Muscle layer of duodenum (tissue), 2 donors: Measurements from ENCODE around the gene AKIRIN2.

Experiments
- H3K27ac ChIP-seq: one replicate; pipeline ENCODE4 v1.7.0; 2013; ENCODE audit warnings: mild to moderate bottlenecking, low read length
- H3K27me3 ChIP-seq: one replicate; pipeline ENCODE4 v1.7.0; 2013; ENCODE audit warnings: low read depth, mild to moderate bottlenecking, control low read depth, low read length
- H3K36me3 ChIP-seq, 2 donors: one replicate each; pipeline ENCODE4 v1.7.0; 2013; ENCODE audit warnings: low read length in 2 of 2, control low read depth in 1 of 2, mild to moderate bottlenecking in 1 of 2; ENCODE audit not compliant: insufficient read depth in 2 of 2, control insufficient read depth in 1 of 2
- H3K4me1 ChIP-seq, 2 donors: one replicate each; pipeline ENCODE4 v1.7.0; 2013; ENCODE audit warnings: low read length in 2 of 2, mild to moderate bottlenecking in 2 of 2, control low read depth in 1 of 2, moderate library complexity in 1 of 2; ENCODE audit not compliant: insufficient read depth in 2 of 2, control insufficient read depth in 1 of 2
- H3K4me3 ChIP-seq, 2 donors: one replicate each; pipeline ENCODE4 v1.7.0; 2013; ENCODE audit warnings: low read length in 2 of 2, low read depth in 1 of 2, mild to moderate bottlenecking in 1 of 2
- H3K9me3 ChIP-seq, 2 donors: one replicate each; pipeline ENCODE4 v1.7.0; 2013; ENCODE audit warnings: low read length in 2 of 2, control low read depth in 1 of 2, mild to moderate bottlenecking in 1 of 2; ENCODE audit not compliant: control insufficient read depth in 1 of 2
- donor health status: healthy.

AKIRIN2 gene

GRCh38 chr6:87663434-87663833, 38.6 kb downstream of the AKIRIN2 start:
- no peaks in the 10 kb centered on the region for H3K27me3 ChIP-seq
- no peak overlapping the region for H3K27ac ChIP-seq
- no peaks in the 10 kb centered on the region for H3K9me3 ChIP-seq
- H3K36me3 ChIP-seq: peaks cover 3 to 7% of the 10 kb centered on the region in 2 donors
- H3K4me1 ChIP-seq: peaks cover 0 to 8% of the 10 kb centered on the region in 2 donors
- no peak overlapping the region for H3K4me3 ChIP-seq

DNA sequence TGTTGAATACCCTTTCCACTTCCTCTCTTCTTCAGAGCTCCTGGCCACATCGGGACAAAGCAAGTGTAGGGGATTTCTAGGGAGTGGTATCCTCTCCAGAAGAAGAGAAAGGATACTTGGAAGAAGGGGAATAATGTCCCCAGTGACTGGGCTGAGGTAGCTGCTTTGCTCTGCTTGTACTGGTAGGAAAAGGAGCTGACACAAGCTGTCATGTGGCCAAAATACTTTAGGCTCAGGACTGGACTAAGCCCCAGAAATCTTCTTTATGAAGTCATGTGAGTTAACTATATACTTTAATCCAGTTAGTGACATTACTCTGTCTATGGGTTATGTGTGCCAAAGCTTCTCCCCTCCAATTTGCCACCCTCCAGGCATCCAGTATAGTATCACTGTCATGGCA, 40.5 kb downstream of the AKIRIN2 start:
- Histone ChIP-seq H3K9me3 (no peaks in the 10 kb centered on the region), H3K4me3 (no peak overlapping the region), H3K36me3 (peaks cover 6 to 10% of the 10 kb centered on the region in 2 donors), H3K4me1 (peaks cover 0 to 8% of the 10 kb centered on the region in 2 donors), H3K27ac (no peak overlapping the region), H3K27me3 (no peaks in the 10 kb centered on the region)

- no peaks in the 10 kb centered on the region for H3K9me3 ChIP-seq
- H3K27ac ChIP-seq: peak overlapping the region; percentile 13
- no peak overlapping the region for H3K4me3 ChIP-seq
- peaks cover 6 to 10% of the 10 kb centered on the region in 2 donors for H3K36me3 ChIP-seq
- no peaks in the 10 kb centered on the region for H3K27me3 ChIP-seq
- peaks cover 0 to 8% of the 10 kb centered on the region in 2 donors for H3K4me1 ChIP-seq
Measured at GRCh38 chr6:87661016-87661415, 41.0 kb downstream of the AKIRIN2 start.

DNA sequence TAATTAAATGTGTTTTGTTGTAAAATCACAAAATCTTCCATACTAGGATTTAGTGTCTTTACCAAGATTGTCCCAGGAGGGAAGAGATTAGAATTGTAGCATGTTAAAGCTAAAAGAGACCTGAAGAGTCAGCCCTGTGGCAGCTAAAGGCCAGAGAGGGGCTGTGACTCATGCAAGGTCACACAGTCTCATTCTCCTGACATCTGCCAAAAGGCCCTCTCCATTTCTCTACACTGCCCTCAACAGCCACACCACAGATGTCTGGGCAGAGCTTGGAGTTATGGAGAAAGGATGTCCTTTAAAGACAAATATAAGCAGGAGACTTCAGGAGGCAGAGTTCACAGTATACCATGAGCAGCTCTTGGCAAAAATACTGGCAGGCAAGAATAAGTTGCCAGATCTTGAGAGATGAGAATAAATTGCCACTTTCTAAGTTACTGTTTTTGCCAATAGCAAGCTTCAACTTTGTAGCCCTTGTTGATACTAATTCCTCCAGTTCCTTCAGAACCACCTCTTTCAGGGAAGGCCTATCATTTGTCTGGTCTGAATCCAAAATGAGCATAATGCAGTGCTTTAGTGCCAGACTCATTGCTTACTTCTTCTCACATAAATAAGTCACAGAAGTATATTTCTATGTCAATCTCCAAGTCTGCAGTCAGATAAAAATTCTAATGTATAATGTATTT, 41.7 kb downstream of the AKIRIN2 start:
- H3K27me3 ChIP-seq: no peaks in the 10 kb centered on the region
- H3K9me3 ChIP-seq: no peaks in the 10 kb centered on the region
- H3K36me3 ChIP-seq: peaks cover 6 to 13% of the 10 kb centered on the region in 2 donors

GRCh38 chr6:87658516-87658915, 43.5 kb downstream of the AKIRIN2 start:
- no peaks in the 10 kb centered on the region for H3K27me3 ChIP-seq
- no peak overlapping the region for H3K4me3 ChIP-seq
- peaks cover 6 to 10% of the 10 kb centered on the region in 2 donors for H3K36me3 ChIP-seq
- H3K4me1 ChIP-seq: peaks cover 0 to 8% of the 10 kb centered on the region in 2 donors
- no peaks in the 10 kb centered on the region for H3K9me3 ChIP-seq
- no peak overlapping the region for H3K27ac ChIP-seq

More for the DNA sequence above, 41.7 kb downstream of the AKIRIN2 start:
- Histone ChIP-seq H3K27ac (peak overlapping the region; percentile 13), H3K4me1 (peaks cover 0 to 8% of the 10 kb centered on the region in 2 donors), H3K4me3 (no peak overlapping the region)

DNA sequence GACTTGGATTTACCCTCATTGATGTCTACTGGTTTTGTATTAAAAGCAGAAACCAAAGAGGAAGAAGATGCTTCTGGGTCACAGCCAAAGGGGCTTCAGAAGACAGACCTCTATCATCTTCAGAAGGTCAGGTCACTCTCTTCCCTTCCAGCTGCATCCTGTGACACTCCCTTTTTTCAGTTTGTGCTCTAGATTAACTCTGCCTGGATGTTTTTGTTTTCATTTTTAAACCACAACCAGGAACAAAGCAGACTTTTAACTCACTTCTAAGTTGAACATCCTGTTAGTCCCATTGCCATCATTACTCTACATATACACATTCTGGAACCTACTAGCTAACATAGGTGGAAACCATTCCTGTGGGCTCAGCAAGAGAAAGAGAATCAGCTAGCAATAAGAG, 45.2 kb downstream of the AKIRIN2 start:
- no peaks in the 10 kb centered on the region for H3K9me3 ChIP-seq
- H3K36me3 ChIP-seq: peaks cover 6% of the 10 kb centered on the region in 2 donors
- peaks cover 0 to 8% of the 10 kb centered on the region in 2 donors for H3K4me1 ChIP-seq
- no peak overlapping the region for H3K4me3 ChIP-seq
- H3K27me3 ChIP-seq: no peaks in the 10 kb centered on the region
- no peak overlapping the region for H3K27ac ChIP-seq

DNA sequence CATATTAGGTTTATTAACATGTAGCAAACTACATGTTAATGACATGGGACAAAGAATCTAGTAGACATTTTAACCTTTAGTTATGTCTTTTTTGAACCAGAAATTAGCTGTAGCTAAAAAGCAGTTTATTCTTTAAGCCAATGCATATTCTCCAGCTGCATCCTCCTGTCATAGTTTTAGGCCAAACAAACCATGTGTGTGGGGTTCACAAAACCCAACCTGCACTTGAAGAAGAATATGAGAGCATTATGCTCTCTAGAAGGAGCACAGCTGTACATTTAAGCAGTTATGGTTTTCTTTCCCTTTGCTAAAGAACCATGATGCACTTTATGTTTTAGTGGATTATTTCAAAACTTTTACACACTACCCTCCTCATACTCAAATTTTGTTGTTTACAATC, 46.2 kb downstream of the AKIRIN2 start:
- H3K27ac ChIP-seq: no peak overlapping the region
- H3K4me3 ChIP-seq: no peak overlapping the region
- H3K4me1 ChIP-seq: peaks cover 0 to 8% of the 10 kb centered on the region in 2 donors
- no peaks in the 10 kb centered on the region for H3K27me3 ChIP-seq
- H3K9me3 ChIP-seq: no peaks in the 10 kb centered on the region
- H3K36me3 ChIP-seq: peaks cover 6% of the 10 kb centered on the region in 2 donors

- no peak overlapping the region for H3K27ac ChIP-seq
- no peaks in the 10 kb centered on the region for H3K27me3 ChIP-seq
- H3K4me1 ChIP-seq: peaks cover 0 to 5% of the 10 kb centered on the region in 2 donors
- no peaks in the 10 kb centered on the region for H3K9me3 ChIP-seq
- H3K36me3 ChIP-seq: peaks cover 6% of the 10 kb centered on the region in 2 donors
- H3K4me3 ChIP-seq: no peak overlapping the region
Measured at GRCh38 chr6:87654875-87655454, 47.1 kb downstream of the AKIRIN2 start.

DNA sequence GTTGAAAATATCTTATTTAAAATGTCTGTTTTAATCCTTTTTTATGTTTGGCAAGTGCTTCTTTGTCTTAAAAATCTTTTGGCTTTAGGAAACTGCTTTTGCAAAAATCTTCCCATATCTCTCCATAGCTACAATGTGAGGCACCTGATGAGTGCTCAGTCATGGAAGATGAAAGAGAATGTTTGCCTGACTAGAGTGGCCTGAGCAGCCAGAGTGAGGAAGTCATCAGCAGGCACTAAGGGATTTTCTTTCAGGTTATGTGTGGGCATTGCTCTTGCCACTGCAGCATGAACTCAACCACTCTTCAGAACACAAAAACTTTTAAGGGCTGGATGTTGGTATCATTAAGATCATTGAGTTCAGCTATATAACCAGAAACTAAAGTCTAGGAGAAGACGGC, 47.9 kb downstream of the AKIRIN2 start:
- peaks cover 6% of the 10 kb centered on the region in 2 donors for H3K36me3 ChIP-seq
- H3K4me1 ChIP-seq: no peaks in the 10 kb centered on the region
- H3K4me3 ChIP-seq: no peak overlapping the region
- no peaks in the 10 kb centered on the region for H3K9me3 ChIP-seq
- H3K27me3 ChIP-seq: no peaks in the 10 kb centered on the region
- H3K27ac ChIP-seq: no peak overlapping the region

GRCh38 chr6:87653074-87653962, 48.7 kb downstream of the AKIRIN2 start:
- Histone ChIP-seq H3K27ac (no peak overlapping the region), H3K4me1 (no peaks in the 10 kb centered on the region), H3K9me3 (no peaks in the 10 kb centered on the region), H3K27me3 (no peaks in the 10 kb centered on the region), H3K4me3 (no peak overlapping the region), H3K36me3 (peaks cover 6% of the 10 kb centered on the region in 2 donors)

GRCh38 chr6:87645080-87645479, 57.0 kb downstream of the AKIRIN2 start:
- Histone ChIP-seq H3K4me3 (peak overlapping the region in 1 of 2 donors; percentile 23), H3K4me1 (no peaks in the 10 kb centered on the region), H3K36me3 (no peaks in the 10 kb centered on the region), H3K27me3 (no peaks in the 10 kb centered on the region), H3K27ac (no peak overlapping the region), H3K9me3 (no peaks in the 10 kb centered on the region)
